Hindlimb muscle (tissue), 1 donor: ENCODE data around the gene SPATA31A1. TPM values are rescaled to one million over a fixed set of nuclear protein-coding genes. Genes with fewer than 3 reads are reported as not detected.
"Not testable (repeated sequence)": the region's sequence is repeated elsewhere in the genome, so short reads cannot be mapped to it uniquely, and the experiment has no call there.

Experiments used
- DNase-seq: peaks from one replicate; pipeline ENCODE4 v3.0.0-alpha.2; 2013
- polyA plus RNA-seq: library from polyadenylated mRNA; unstranded; fragments of 120-200 nt; gene quantifications from one replicate; pipeline ENCODE4 v1.2.1, GENCODE V29; 2013; ENCODE audit not compliant: insufficient read length

The SPATA31A1 gene
- not detected for polyA plus RNA-seq

- not testable (repeated sequence) for DNase-seq
Observed at GRCh38 chr9:39355369-39355768, at the start of gene SPATA31A1. SPATA31A1 (plus strand) TSS chr9:39355669; CDS start chr9:39355731, 62 bp downstream.

DNA sequence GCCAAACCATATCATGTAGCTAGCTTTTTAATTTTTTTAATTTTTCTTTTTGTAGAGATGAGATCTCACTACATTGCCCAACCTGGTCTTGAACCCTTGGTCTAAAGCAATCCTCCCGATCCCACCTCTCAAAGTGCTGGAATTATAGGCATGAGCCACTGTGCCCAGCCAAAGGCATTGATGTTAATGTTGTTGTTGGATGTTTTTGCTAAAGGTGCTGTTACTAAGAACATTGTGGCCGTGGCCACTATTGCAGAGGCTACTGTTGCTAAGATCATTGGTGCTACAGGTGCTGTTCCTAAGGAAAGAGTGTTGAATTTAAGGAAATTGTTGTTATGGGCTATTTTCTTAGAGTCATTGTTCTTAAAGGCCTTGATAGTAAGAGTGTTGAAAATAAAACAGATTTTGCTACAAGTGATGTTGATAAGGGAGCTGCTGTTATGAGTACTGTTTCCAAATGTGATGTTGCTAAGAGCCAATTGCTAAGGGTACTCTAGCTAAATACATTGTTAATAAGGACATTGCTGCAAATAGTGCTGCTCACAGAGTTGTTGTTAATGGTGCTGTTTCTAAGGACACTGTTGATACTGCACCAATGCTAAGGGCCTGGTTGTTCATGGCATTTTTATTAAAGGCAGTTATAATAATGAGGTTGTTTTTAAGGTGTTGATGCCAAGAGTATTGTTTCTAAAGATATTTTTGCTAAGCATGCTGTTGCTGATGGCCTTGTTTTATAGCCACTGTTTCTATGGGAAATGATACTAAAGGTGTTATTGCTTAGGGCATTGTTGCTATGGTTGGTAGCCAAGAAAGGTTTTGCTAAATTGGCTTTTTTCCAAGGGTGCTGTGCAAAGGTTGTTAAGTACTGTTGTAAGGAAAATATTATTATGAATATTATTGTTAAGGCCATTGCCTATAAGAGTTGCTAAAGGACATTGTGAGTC is 52.1 kb downstream of the SPATA31A1 start:
- not testable (repeated sequence) for DNase-seq

- DNase-seq: not testable (repeated sequence)
Observed at GRCh38 chr9:39411254-39411940, 55.9 kb downstream of the SPATA31A1 start.

Other genes with a start within 250 kb of the SPATA31A1 start
- gene CNTNAP3, start 67.5 kb upstream of the SPATA31A1 start, polyA plus RNA-seq: 1.5 TPM